Osteoblast (primary cell): ENCODE data around the gene TUBB4A. TPM values are rescaled to one million over a fixed set of nuclear protein-coding genes. Genes with fewer than 3 reads are reported as not detected.

Source experiments
- DNase-seq: peaks from one replicate; pipeline ENCODE4 v3.0.0; 2011; ENCODE audit warnings: low spot score, mixed read lengths; ENCODE audit not compliant: insufficient read length; ENCODE audit errors: missing footprints
- H2AFZ ChIP-seq: 2 replicates; pipeline ENCODE4 v1.6.0; 2011; ENCODE audit warnings: mild to moderate bottlenecking, low read length
- H3K27ac ChIP-seq: 2 replicates; pipeline ENCODE4 v1.5.1; 2011; ENCODE audit warnings: mild to moderate bottlenecking, low read depth, low read length, moderate library complexity
- H3K27me3 ChIP-seq: 2 replicates; pipeline ENCODE4 v1.6.0; 2012; ENCODE audit warnings: mild to moderate bottlenecking, control low read depth, inconsistent platforms, low read length, moderate library complexity; ENCODE audit not compliant: insufficient read depth
- H3K36me3 ChIP-seq: 2 replicates; pipeline ENCODE4 v1.5.1; 2011; ENCODE audit warnings: mild to moderate bottlenecking, low read length, control low read depth, moderate library complexity; ENCODE audit not compliant: insufficient read depth
- H3K4me1 ChIP-seq: 2 replicates; pipeline ENCODE4 v1.5.1; 2011; ENCODE audit warnings: mild to moderate bottlenecking, low read length, control low read depth, moderate library complexity; ENCODE audit not compliant: insufficient read depth
- H3K4me2 ChIP-seq: 2 replicates; pipeline ENCODE4 v1.6.0; 2011; ENCODE audit warnings: mild to moderate bottlenecking, low read length; ENCODE audit not compliant: insufficient read depth
- H3K4me3 ChIP-seq: fragments of 200-600 bp; sonication (generic); 3 replicates; pipeline ENCODE4 v1.5.1; 2012; ENCODE audit warnings: mild to moderate bottlenecking, low read length, inconsistent platforms; ENCODE audit not compliant: insufficient read depth
- H3K79me2 ChIP-seq: 2 replicates; pipeline ENCODE4 v1.6.0; 2012; ENCODE audit warnings: mild to moderate bottlenecking, low read length, control low read depth, inconsistent platforms; ENCODE audit not compliant: insufficient read depth
- H3K9me3 ChIP-seq: 2 replicates; pipeline ENCODE4 v1.5.1; 2011; ENCODE audit warnings: low read depth, low read length, control low read depth
- H4K20me1 ChIP-seq: 2 replicates; pipeline ENCODE4 v1.6.0; 2012; ENCODE audit warnings: mild to moderate bottlenecking, low read length, control low read depth; ENCODE audit not compliant: insufficient read depth
- total RNA-seq: library from RNA; depleted of rRNA; stranded (reverse); fragments of >200 nt; gene quantifications from 2 replicates; pipeline ENCODE4 v1.2.3, GENCODE V29; 2012
- TF ChIP-seq, protein P1 (sequence below): IDR thresholded peaks from 2 replicates; pipeline ENCODE4 v1.5.1; 2011; ENCODE audit warnings: mild to moderate bottlenecking, low read depth, low read length, moderate library complexity; ENCODE audit errors: extremely low read depth

The TUBB4A gene
- total RNA-seq, 1 donor, result not detected

DNA sequence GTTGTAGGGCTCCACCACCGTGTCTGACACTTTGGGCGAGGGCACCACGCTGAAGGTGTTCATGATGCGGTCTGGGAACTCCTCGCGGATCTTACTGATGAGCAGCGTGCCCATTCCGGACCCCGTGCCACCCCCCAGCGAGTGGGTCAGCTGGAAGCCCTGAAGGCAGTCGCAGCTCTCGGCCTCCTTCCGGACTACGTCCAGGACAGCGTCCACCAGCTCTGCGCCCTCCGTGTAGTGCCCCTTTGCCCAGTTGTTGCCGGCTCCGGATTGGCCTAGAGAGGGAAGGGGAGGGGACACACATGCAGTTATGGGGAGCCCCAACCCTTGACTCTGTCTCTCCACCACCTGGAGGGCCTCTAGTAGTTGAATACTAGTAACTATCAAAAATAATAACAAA lies 6.2 kb downstream of the TUBB4A start:
- no peaks in the 10 kb centered on the region for H3K79me2 ChIP-seq
- no peak overlapping the region for H3K27ac ChIP-seq
- no peak overlapping the region for H3K4me2 ChIP-seq
- DNase-seq, result peak; percentile 49
- H3K36me3 ChIP-seq, result no peaks in the 10 kb centered on the region
- no peak overlapping the region for H3K4me3 ChIP-seq
- peaks cover 3% of the 10 kb centered on the region for H3K27me3 ChIP-seq
- no peaks in the 10 kb centered on the region for H4K20me1 ChIP-seq
- H3K4me1 ChIP-seq, result no peaks in the 10 kb centered on the region
- TF ChIP-seq, protein P1, sequence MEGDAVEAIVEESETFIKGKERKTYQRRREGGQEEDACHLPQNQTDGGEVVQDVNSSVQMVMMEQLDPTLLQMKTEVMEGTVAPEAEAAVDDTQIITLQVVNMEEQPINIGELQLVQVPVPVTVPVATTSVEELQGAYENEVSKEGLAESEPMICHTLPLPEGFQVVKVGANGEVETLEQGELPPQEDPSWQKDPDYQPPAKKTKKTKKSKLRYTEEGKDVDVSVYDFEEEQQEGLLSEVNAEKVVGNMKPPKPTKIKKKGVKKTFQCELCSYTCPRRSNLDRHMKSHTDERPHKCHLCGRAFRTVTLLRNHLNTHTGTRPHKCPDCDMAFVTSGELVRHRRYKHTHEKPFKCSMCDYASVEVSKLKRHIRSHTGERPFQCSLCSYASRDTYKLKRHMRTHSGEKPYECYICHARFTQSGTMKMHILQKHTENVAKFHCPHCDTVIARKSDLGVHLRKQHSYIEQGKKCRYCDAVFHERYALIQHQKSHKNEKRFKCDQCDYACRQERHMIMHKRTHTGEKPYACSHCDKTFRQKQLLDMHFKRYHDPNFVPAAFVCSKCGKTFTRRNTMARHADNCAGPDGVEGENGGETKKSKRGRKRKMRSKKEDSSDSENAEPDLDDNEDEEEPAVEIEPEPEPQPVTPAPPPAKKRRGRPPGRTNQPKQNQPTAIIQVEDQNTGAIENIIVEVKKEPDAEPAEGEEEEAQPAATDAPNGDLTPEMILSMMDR, result no peak
- H3K9me3 ChIP-seq, result no peaks in the 10 kb centered on the region
- H2AFZ ChIP-seq, result no peak overlapping the region

DNA sequence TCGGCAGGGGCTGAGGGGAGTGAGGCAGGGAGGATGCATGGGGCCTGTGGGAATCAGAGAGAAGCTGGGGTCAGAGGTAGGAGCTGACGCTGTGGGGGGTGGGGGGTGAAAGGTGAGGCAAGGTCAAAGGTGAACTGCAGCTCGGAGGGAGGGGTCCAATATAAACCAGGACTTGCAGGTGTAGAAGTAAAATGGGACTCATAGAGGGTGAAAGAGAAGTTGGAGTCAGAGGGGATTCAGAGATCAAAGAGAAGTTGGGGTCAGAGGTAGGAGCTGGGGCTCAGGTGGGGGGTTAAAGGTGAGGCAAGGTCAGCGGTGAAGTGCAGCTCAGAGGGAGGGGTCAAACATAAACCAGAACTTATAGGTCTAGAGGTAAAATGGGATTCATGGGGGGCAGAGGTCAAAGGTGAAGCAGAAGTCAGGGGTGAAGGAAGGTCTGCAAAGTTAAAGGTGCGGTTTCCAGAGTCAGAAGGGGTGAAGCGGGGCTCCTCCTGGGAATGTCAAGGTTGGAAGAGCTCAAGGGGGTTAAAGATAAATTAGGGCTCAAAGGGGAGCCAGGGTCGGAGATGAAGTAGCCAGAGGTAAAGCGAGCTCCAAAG lies 7.6 kb downstream of the TUBB4A start:
- Histone ChIP-seq H3K4me1 (no peaks in the 10 kb centered on the region), H3K36me3 (no peaks in the 10 kb centered on the region), H3K4me3 (no peak overlapping the region), H3K27me3 (no peaks in the 10 kb centered on the region), H3K27ac (no peak overlapping the region), H3K9me3 (no peaks in the 10 kb centered on the region), H2AFZ (no peak overlapping the region), H3K4me2 (no peak overlapping the region), H3K79me2 (no peaks in the 10 kb centered on the region), H4K20me1 (no peaks in the 10 kb centered on the region)
- peak; percentile 32 for DNase-seq
- TF ChIP-seq, protein P1, result no peak

DNA sequence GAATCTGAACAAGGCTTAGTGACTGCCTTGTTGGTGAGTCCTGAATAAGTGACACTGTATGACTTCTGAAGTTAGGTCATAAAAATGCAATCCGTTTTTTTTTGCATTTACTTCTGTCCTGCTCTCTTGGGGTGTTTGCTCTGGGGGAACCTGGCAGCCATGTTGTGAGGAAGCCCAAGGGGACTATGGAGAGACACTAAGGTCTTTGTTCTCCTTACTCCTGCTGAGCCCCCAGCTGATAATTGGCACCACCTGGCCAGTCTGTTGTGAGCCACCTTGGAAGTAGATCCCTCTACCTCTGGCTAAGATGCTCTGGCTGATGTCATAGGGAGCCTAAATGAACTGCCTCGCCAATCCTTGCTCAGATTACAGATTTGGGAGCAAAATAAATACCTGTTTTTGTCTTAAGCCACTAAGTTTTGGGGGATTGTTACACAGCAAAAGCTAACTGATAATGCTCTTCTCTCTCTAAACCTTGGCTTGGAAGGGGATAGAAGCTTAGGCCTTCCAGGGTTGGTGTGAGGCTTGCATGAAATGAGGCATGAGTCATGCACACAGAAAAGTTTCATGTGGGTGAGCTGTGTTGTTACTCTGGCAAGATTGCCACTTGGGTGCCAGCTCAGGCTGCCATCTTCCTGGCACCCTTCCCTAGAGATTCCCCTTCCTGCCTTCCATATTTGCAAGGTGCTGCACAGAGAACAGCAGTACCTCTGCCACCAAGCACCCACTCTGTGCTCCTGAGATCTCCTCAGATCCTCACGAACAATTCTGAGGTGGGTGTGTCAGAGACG lies 10.1 kb downstream of the TUBB4A start:
- Histone ChIP-seq H3K9me3 (no peaks in the 10 kb centered on the region), H3K27ac (no peak overlapping the region), H4K20me1 (no peaks in the 10 kb centered on the region), H3K79me2 (no peaks in the 10 kb centered on the region), H3K27me3 (no peaks in the 10 kb centered on the region), H2AFZ (no peak overlapping the region), H3K4me1 (no peaks in the 10 kb centered on the region), H3K4me2 (no peak overlapping the region), H3K4me3 (no peak overlapping the region), H3K36me3 (no peaks in the 10 kb centered on the region)
- TF ChIP-seq, protein P1, result no peak
- DNase-seq, result peak; percentile 37

DNA sequence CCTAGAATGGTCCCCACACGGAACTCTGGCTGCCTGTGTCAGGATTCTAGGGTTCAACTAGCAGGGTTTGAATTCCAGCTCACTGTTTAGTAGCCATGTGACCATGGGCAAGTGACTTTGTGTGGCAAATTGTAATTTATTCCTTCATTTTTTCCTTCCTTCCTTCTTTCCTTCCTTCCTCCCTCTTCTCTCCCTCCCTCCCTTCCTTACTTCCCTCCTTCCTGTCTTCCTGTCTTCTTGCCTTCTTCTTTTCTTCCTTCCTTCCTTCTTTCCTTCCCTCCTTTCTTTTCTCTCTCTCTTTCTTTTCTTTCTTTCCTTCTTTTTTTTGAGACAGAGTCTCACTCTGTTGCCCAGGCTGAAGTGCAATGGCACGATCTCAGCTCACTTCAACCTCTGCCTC lies 12.0 kb downstream of the TUBB4A start:
- Histone ChIP-seq H3K4me2 (no peak overlapping the region), H3K27me3 (no peaks in the 10 kb centered on the region)
- TF ChIP-seq, protein P1, result no peak

More for the DNA sequence above, 12.0 kb downstream of the TUBB4A start:
- Histone ChIP-seq H3K9me3 (no peaks in the 10 kb centered on the region), H3K79me2 (no peaks in the 10 kb centered on the region), H3K36me3 (no peaks in the 10 kb centered on the region), H3K27ac (no peak overlapping the region), H2AFZ (no peak overlapping the region), H4K20me1 (no peaks in the 10 kb centered on the region), H3K4me3 (no peak overlapping the region), H3K4me1 (no peaks in the 10 kb centered on the region)
- DNase-seq, result no peak
